GM23248 (cell line): Measurements from ENCODE around the gene LYPD3.

Source experiments
- EZH2 ChIP-seq: fragments of 200-600 bp; sonication (generic); IDR thresholded peaks from 2 replicates; pipeline ENCODE4 v1.6.1; 2018; ENCODE audit warnings: antibody characterized with exemption, mild to moderate bottlenecking; ENCODE audit not compliant: insufficient read depth, poor library complexity, severe bottlenecking
- EZH2phosphoT487 ChIP-seq: fragments of 200-600 bp; sonication (generic); IDR thresholded peaks from 2 replicates; pipeline ENCODE4 v1.6.1; 2018; ENCODE audit warnings: antibody characterized with exemption, moderate library complexity, mild to moderate bottlenecking, low read depth; ENCODE audit not compliant: insufficient read depth

DNA sequence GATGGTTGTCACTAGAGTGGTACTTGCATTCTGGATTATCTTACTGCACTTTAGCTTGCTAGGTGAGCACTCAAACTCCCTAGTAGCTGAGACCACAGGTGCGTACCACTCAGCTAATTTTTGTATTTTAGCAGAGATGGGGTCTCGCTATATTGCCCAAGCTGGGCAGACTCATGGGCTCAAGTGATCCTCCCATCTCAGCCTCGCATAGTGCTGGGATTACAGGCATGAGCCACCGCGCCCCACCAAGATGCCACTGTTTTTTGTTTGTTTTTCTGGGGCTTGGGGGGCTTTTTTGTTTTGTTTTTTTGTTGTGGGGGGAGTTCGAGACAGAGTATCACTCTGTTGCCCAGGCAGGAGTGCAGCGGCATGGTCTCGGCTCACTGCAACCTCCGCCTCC is 17.8 kb downstream of the LYPD3 start:
- TF ChIP-seq EZH2phosphoT487, result no peak
- TF ChIP-seq EZH2, result no peak
